H1 (cell line): Measurements from ENCODE around the gene SNCAIP. TPM values are rescaled to one million over a fixed set of nuclear protein-coding genes. Genes with fewer than 3 reads are reported as not detected.

Source experiments
- CBX5 ChIP-seq: fragments of 300-800, 300-1000 bp; sonication (generic); IDR thresholded peaks from 2 replicates; pipeline ENCODE4 v1.7.1; 2016; ENCODE audit warnings: antibody characterized with exemption, low read length, low read depth
- CBX8 ChIP-seq: fragments of 300-800, 300-1000 bp; sonication (generic); IDR thresholded peaks from 2 replicates; pipeline ENCODE4 v1.7.1; 2016; ENCODE audit warnings: low read depth, low read length, borderline replicate concordance
- CHD1 ChIP-seq: IDR thresholded peaks from 2 replicates; pipeline ENCODE4 v1.6.1; 2012; ENCODE audit warnings: low read depth, low read length, improper control_type of control experiment
- CTBP2 ChIP-seq: IDR thresholded peaks from 2 replicates; pipeline ENCODE4 v1.7.0; 2011; ENCODE audit warnings: borderline replicate concordance, mild to moderate bottlenecking, moderate library complexity, mixed read lengths, low read length; ENCODE audit not compliant: insufficient read depth, insufficient read length
- EZH2 ChIP-seq: fragments of 200-600 bp; sonication (generic); IDR thresholded peaks from 2 replicates; pipeline ENCODE4 v1.7.1; 2012; ENCODE audit warnings: low read depth, mild to moderate bottlenecking, moderate library complexity, low read length, inconsistent platforms; ENCODE audit not compliant: severe bottlenecking
- GTF2F1 ChIP-seq: IDR thresholded peaks from 2 replicates; pipeline ENCODE4 v1.6.1; 2012; ENCODE audit warnings: low read depth, low read length, improper control_type of control experiment, borderline replicate concordance
- HDAC2 ChIP-seq, 2 experiments: fragments of 300-600 bp in 1 of 2; sonication (generic) in 1 of 2; IDR thresholded peaks; 2 replicates each; pipeline ENCODE4 v1.6.1; 2011 to 2012; ENCODE audit warnings: low read depth in 2 of 2, low read length in 2 of 2, mild to moderate bottlenecking in 2 of 2, moderate library complexity in 2 of 2, borderline replicate concordance in 1 of 2, inconsistent platforms in 1 of 2
- SIX5 ChIP-seq: IDR thresholded peaks from 2 replicates; pipeline ENCODE4 v1.6.1; 2011; ENCODE audit warnings: mild to moderate bottlenecking, low read depth, low read length
- polyA plus RNA-seq, 7 experiments: library from polyadenylated mRNA; depleted of rRNA in 3 of 7; stranded (reverse) in 5 of 7; unstranded in 2 of 7; fragments of >200 nt in 5 of 7; fragments of 200-250 nt in 2 of 7; gene quantifications; 1 replicate in 5 of 7; 2 replicates in 1 of 7; 4 replicates in 1 of 7; pipeline versions ENCODE4 v1.2.1 to v1.2.3, GENCODE V29; 2011 to 2013; ENCODE audit warnings: missing spikeins in 2 of 7, mixed read lengths in 2 of 7
- total RNA-seq: library from RNA; stranded (reverse); fragmentation: NEBNext Ultra II Directional; extraction: Animal tissue kit (Norgen Biotek cat#: 25700); gene quantifications from 2 replicates; pipeline ENCODE4 v1.2.1, GENCODE V29; 2021
- TF ChIP-seq, protein P1 (sequence below): fragments of 300-600 bp; sonication (generic); IDR thresholded peaks from 2 replicates; pipeline ENCODE4 v1.7.1; 2012; ENCODE audit warnings: low read length, moderate library complexity, mild to moderate bottlenecking, inconsistent platforms; ENCODE audit not compliant: insufficient replicate concordance

The SNCAIP gene
- total and polyA plus RNA-seq, 2 of the 8 experiments (the other 6 are each of a cell fraction or from before 2014, with no cell fraction given): 3.9 to 9.0 TPM

DNA sequence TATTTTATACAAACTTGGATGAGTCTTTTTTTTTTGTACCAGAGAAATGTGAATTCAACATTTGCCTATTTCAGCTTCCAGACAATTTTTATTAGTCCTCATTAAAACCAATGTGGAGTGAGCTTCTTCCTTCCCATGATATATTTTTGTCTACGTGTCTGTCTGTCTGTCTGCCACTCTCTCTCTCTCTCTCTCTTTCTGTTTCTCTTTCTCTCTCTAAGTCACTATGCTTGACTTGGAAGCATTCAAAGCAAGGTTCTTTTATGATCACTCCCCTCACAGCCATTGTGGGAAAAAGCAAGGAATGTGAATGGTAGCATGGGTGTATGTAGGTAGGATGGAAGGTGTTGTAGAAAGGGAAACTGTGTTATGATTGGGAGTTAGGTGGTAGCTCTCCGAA is 80.2 kb downstream of the SNCAIP start (continued):
- TF ChIP-seq, protein P1, sequence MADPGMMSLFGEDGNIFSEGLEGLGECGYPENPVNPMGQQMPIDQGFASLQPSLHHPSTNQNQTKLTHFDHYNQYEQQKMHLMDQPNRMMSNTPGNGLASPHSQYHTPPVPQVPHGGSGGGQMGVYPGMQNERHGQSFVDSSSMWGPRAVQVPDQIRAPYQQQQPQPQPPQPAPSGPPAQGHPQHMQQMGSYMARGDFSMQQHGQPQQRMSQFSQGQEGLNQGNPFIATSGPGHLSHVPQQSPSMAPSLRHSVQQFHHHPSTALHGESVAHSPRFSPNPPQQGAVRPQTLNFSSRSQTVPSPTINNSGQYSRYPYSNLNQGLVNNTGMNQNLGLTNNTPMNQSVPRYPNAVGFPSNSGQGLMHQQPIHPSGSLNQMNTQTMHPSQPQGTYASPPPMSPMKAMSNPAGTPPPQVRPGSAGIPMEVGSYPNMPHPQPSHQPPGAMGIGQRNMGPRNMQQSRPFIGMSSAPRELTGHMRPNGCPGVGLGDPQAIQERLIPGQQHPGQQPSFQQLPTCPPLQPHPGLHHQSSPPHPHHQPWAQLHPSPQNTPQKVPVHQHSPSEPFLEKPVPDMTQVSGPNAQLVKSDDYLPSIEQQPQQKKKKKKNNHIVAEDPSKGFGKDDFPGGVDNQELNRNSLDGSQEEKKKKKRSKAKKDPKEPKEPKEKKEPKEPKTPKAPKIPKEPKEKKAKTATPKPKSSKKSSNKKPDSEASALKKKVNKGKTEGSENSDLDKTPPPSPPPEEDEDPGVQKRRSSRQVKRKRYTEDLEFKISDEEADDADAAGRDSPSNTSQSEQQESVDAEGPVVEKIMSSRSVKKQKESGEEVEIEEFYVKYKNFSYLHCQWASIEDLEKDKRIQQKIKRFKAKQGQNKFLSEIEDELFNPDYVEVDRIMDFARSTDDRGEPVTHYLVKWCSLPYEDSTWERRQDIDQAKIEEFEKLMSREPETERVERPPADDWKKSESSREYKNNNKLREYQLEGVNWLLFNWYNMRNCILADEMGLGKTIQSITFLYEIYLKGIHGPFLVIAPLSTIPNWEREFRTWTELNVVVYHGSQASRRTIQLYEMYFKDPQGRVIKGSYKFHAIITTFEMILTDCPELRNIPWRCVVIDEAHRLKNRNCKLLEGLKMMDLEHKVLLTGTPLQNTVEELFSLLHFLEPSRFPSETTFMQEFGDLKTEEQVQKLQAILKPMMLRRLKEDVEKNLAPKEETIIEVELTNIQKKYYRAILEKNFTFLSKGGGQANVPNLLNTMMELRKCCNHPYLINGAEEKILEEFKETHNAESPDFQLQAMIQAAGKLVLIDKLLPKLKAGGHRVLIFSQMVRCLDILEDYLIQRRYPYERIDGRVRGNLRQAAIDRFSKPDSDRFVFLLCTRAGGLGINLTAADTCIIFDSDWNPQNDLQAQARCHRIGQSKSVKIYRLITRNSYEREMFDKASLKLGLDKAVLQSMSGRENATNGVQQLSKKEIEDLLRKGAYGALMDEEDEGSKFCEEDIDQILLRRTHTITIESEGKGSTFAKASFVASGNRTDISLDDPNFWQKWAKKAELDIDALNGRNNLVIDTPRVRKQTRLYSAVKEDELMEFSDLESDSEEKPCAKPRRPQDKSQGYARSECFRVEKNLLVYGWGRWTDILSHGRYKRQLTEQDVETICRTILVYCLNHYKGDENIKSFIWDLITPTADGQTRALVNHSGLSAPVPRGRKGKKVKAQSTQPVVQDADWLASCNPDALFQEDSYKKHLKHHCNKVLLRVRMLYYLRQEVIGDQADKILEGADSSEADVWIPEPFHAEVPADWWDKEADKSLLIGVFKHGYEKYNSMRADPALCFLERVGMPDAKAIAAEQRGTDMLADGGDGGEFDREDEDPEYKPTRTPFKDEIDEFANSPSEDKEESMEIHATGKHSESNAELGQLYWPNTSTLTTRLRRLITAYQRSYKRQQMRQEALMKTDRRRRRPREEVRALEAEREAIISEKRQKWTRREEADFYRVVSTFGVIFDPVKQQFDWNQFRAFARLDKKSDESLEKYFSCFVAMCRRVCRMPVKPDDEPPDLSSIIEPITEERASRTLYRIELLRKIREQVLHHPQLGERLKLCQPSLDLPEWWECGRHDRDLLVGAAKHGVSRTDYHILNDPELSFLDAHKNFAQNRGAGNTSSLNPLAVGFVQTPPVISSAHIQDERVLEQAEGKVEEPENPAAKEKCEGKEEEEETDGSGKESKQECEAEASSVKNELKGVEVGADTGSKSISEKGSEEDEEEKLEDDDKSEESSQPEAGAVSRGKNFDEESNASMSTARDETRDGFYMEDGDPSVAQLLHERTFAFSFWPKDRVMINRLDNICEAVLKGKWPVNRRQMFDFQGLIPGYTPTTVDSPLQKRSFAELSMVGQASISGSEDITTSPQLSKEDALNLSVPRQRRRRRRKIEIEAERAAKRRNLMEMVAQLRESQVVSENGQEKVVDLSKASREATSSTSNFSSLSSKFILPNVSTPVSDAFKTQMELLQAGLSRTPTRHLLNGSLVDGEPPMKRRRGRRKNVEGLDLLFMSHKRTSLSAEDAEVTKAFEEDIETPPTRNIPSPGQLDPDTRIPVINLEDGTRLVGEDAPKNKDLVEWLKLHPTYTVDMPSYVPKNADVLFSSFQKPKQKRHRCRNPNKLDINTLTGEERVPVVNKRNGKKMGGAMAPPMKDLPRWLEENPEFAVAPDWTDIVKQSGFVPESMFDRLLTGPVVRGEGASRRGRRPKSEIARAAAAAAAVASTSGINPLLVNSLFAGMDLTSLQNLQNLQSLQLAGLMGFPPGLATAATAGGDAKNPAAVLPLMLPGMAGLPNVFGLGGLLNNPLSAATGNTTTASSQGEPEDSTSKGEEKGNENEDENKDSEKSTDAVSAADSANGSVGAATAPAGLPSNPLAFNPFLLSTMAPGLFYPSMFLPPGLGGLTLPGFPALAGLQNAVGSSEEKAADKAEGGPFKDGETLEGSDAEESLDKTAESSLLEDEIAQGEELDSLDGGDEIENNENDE: no peak
- no peak for TF ChIP-seq HDAC2 (IDR thresholded peaks at IDR 0.05; ENCODE audit: borderline replicate concordance in 1 of 2, low read depth in 2 of 2, low read length in 2 of 2)
- TF ChIP-seq CBX5: no peak
- no peak for TF ChIP-seq SIX5
- no peak for TF ChIP-seq EZH2
- no peak for TF ChIP-seq CBX8
- no peak for TF ChIP-seq CHD1
- no peak for TF ChIP-seq CTBP2
- TF ChIP-seq GTF2F1: no peak
